HepG2 (cell line): ENCODE results near the gene SLC13A5. TPM values are rescaled to one million over a fixed set of nuclear protein-coding genes. Genes with fewer than 3 reads are reported as not detected.
A peak's percentile ranks its signal among the peaks of the same experiment; 100 is the strongest.

Experiments
- ADNP ChIP-seq: sonication (generic); formaldehyde crosslinking; IDR thresholded peaks from 2 replicates; pipeline ENCODE4 v1.4.0; 2020; ENCODE audit warnings: missing genetic modification reagents
- ARNTL ChIP-seq: sonication (generic); formaldehyde crosslinking; IDR thresholded peaks from 2 replicates; pipeline ENCODE4 v1.4.0; 2020; ENCODE audit warnings: mild to moderate bottlenecking, missing genetic modification reagents
- HBP1 ChIP-seq: IDR thresholded peaks from 2 replicates; pipeline ENCODE4 v1.6.1; 2016; ENCODE audit warnings: low read depth, control low read depth
- HES4 ChIP-seq: sonication (generic); formaldehyde crosslinking; IDR thresholded peaks from 2 replicates; pipeline ENCODE4 v1.9.0; 2021; ENCODE audit warnings: mild to moderate bottlenecking, missing genetic modification reagents, borderline replicate concordance
- HOXA5 ChIP-seq: sonication (generic); formaldehyde crosslinking; IDR thresholded peaks from 2 replicates; pipeline ENCODE4 v1.4.0; 2020; ENCODE audit warnings: missing genetic modification reagents
- KAT8 ChIP-seq: IDR thresholded peaks from 2 replicates; pipeline ENCODE4 v1.6.1; 2016; ENCODE audit warnings: missing genetic modification reagents, missing compliant biosample characterization
- LCORL ChIP-seq, 2 experiments: fragments of 450-650 bp in 1 of 2; sonication (generic) in 1 of 2; formaldehyde crosslinking in 1 of 2; IDR thresholded peaks; 2 replicates each; pipeline versions ENCODE4 v1.5.0 to v1.6.1; 2017 to 2020; ENCODE audit warnings: antibody characterized with exemption in 1 of 2, missing genetic modification reagents in 1 of 2
- NAIF1 ChIP-seq: sonication (generic); formaldehyde crosslinking; IDR thresholded peaks from 2 replicates; pipeline ENCODE4 v1.5.0; 2020; ENCODE audit warnings: mild to moderate bottlenecking, missing genetic modification reagents, borderline replicate concordance
- PITX1 ChIP-seq: sonication (generic); formaldehyde crosslinking; IDR thresholded peaks from 2 replicates; pipeline ENCODE4 v1.5.1; 2020; ENCODE audit warnings: mild to moderate bottlenecking, missing genetic modification reagents
- PREB ChIP-seq: sonication (generic); formaldehyde crosslinking; IDR thresholded peaks from 2 replicates; pipeline ENCODE4 v1.4.0; 2020; ENCODE audit warnings: missing genetic modification reagents
- ZBTB49 ChIP-seq: sonication (generic); formaldehyde crosslinking; IDR thresholded peaks from 2 replicates; pipeline ENCODE4 v1.4.0; 2020; ENCODE audit warnings: missing genetic modification reagents, borderline replicate concordance
- ZNF331 ChIP-seq: sonication (generic); formaldehyde crosslinking; IDR thresholded peaks from 2 replicates; pipeline ENCODE4 v1.4.0; 2020; ENCODE audit warnings: missing genetic modification reagents
- ZNF44 ChIP-seq: sonication (generic); formaldehyde crosslinking; IDR thresholded peaks from 2 replicates; pipeline ENCODE4 v1.5.1; 2020; ENCODE audit warnings: mild to moderate bottlenecking, missing genetic modification reagents
- ZSCAN12 ChIP-seq: sonication (generic); formaldehyde crosslinking; IDR thresholded peaks from 2 replicates; pipeline ENCODE4 v1.9.0; 2021; ENCODE audit warnings: mild to moderate bottlenecking, missing genetic modification reagents
- polyA plus RNA-seq, 8 experiments: library from polyadenylated mRNA; depleted of rRNA in 3 of 8; stranded (reverse) in 7 of 8; unstranded in 1 of 8; fragments of >200 nt; fragmentation: Illumina TruSeq in 4 of 8; extraction: Trizol in 4 of 8; gene quantifications; 2 replicates each; pipeline versions ENCODE4 v1.2.1 to v1.2.3, GENCODE V29; 2011 to 2016; ENCODE audit warnings: low read depth in 4 of 8, missing spikeins in 1 of 8, mixed read lengths in 1 of 8; ENCODE audit not compliant: insufficient read depth in 1 of 8
- total RNA-seq, 5 experiments: library from RNA; depleted of rRNA; stranded (reverse); fragments of >200 nt; fragmentation: Illumina TruSeq; extraction: Trizol; gene quantifications; 2 replicates each; pipeline ENCODE4 v1.2.3, GENCODE V29; 2016; ENCODE audit warnings: low read depth in 1 of 5
- TF ChIP-seq, protein P1 (sequence below): sonication (generic); formaldehyde crosslinking; IDR thresholded peaks from 2 replicates; pipeline ENCODE4 v1.8.0; 2022; ENCODE audit warnings: missing genetic modification reagents, mild to moderate bottlenecking, borderline replicate concordance
- TF ChIP-seq, protein P2 (sequence below): sonication (generic); formaldehyde crosslinking; IDR thresholded peaks from 2 replicates; pipeline ENCODE4 v1.4.0; 2020; ENCODE audit warnings: missing genetic modification reagents, borderline replicate concordance
- TF ChIP-seq, protein P3 (sequence below): sonication (generic); formaldehyde crosslinking; IDR thresholded peaks from 2 replicates; pipeline ENCODE4 v1.5.0; 2020; ENCODE audit warnings: mild to moderate bottlenecking, missing genetic modification reagents

SLC13A5 gene
- total and polyA plus RNA-seq, 2 of the 13 experiments (the other 11 are each of a cell fraction or from before 2014, with no cell fraction given): 42.8 to 310 TPM

DNA sequence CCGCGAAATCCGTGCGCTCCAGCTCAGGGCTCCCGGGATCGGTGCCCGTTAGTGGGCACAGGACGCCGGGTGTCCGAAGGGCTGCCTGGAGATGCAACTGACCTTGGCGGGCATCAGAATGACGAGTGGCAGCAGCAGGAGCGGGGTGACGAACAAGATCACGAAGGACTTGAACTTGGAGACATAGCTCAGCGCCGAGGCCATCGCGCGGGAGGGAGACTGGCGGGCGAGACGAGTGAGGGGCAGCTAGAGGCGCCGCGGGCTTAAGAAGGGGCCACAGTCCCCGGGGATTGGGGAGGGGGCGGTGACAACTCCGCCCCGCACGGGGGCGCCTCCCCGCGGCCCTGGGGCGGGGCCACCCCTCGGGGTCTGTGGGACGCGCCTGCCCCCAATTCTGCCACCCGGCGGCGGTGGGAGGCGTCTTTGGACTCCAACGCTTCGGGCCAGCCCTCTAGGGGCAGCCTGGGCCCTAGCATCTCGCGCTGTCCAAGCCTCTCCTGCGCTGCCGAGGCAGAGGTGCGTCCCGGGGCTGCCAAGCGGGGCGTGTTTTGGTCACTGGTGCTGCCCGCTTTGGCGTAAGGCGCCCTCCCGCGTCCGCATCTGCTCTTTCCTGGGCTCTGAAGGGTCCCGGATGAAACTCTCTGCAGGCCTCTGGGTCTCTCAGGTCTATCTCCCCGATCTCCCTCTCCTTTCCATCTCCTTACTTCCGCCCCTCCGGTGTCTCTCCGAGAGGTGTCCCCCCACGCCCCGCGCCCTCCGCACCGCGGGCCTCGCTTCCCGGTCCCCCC lies at the start of gene SLC13A5 (continued):
- TF ChIP-seq NAIF1 (CRISPR knock-in tag): peak; percentile 75
- no peak; the same call in 1 of the 2 replicates for TF ChIP-seq ARNTL (CRISPR knock-in tag)
- peak; percentile 73; the same call in 1 of the 2 replicates for TF ChIP-seq PITX1 (CRISPR knock-in tag)
- TF ChIP-seq, protein P1, sequence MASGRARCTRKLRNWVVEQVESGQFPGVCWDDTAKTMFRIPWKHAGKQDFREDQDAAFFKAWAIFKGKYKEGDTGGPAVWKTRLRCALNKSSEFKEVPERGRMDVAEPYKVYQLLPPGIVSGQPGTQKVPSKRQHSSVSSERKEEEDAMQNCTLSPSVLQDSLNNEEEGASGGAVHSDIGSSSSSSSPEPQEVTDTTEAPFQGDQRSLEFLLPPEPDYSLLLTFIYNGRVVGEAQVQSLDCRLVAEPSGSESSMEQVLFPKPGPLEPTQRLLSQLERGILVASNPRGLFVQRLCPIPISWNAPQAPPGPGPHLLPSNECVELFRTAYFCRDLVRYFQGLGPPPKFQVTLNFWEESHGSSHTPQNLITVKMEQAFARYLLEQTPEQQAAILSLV: peak; percentile 26; the same call in 1 of the 2 replicates
- no peak for TF ChIP-seq ZNF44 (CRISPR knock-in tag)
- TF ChIP-seq KAT8 (CRISPR knock-in tag): peak; percentile 68; the same call in 1 of the 2 replicates
- TF ChIP-seq ZBTB49 (CRISPR knock-in tag): peak; percentile 41; the same call in 1 of the 2 replicates
- peak; percentile 64; the same call in 1 of the 2 replicates for TF ChIP-seq ZSCAN12 (CRISPR knock-in tag)
- peak; percentile 93; the same call in 1 of the 2 replicates for TF ChIP-seq HOXA5 (CRISPR knock-in tag)
- TF ChIP-seq ZNF331 (CRISPR knock-in tag): peak; percentile 71; the same call in 1 of the 2 replicates
- TF ChIP-seq HES4 (CRISPR knock-in tag): peak; percentile 70; the same call in 1 of the 2 replicates
- TF ChIP-seq HBP1 (CRISPR knock-in tag): peak; percentile 26
- TF ChIP-seq ADNP (CRISPR knock-in tag): peak; percentile 11; the same call in 1 of the 2 replicates
- TF ChIP-seq, protein P2, sequence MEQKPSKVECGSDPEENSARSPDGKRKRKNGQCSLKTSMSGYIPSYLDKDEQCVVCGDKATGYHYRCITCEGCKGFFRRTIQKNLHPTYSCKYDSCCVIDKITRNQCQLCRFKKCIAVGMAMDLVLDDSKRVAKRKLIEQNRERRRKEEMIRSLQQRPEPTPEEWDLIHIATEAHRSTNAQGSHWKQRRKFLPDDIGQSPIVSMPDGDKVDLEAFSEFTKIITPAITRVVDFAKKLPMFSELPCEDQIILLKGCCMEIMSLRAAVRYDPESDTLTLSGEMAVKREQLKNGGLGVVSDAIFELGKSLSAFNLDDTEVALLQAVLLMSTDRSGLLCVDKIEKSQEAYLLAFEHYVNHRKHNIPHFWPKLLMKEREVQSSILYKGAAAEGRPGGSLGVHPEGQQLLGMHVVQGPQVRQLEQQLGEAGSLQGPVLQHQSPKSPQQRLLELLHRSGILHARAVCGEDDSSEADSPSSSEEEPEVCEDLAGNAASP (CRISPR knock-in tag): no peak; the same call in 1 of the 2 replicates
- TF ChIP-seq LCORL (IDR thresholded peaks at IDR 0.05): no peak
- TF ChIP-seq LCORL (CRISPR knock-in tag; IDR thresholded peaks at IDR 0.05): peak; percentile 99
- peak; percentile 38; the same call in 1 of the 2 replicates for TF ChIP-seq PREB (CRISPR knock-in tag)
- TF ChIP-seq, protein P3, sequence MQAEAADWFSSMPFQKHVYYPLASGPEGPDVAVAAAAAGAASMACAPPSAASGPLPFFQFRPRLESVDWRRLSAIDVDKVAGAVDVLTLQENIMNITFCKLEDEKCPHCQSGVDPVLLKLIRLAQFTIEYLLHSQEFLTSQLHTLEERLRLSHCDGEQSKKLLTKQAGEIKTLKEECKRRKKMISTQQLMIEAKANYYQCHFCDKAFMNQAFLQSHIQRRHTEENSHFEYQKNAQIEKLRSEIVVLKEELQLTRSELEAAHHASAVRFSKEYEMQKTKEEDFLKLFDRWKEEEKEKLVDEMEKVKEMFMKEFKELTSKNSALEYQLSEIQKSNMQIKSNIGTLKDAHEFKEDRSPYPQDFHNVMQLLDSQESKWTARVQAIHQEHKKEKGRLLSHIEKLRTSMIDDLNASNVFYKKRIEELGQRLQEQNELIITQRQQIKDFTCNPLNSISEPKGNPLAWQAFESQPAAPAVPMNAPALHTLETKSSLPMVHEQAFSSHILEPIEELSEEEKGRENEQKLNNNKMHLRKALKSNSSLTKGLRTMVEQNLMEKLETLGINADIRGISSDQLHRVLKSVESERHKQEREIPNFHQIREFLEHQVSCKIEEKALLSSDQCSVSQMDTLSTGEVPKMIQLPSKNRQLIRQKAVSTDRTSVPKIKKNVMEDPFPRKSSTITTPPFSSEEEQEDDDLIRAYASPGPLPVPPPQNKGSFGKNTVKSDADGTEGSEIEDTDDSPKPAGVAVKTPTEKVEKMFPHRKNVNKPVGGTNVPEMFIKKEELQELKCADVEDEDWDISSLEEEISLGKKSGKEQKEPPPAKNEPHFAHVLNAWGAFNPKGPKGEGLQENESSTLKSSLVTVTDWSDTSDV (CRISPR knock-in tag): no peak
